Thyroid gland (tissue), 4 donors: ENCODE measurements around the gene TMEM131L. TPM values are rescaled to one million over a fixed set of nuclear protein-coding genes. Genes with fewer than 3 reads are reported as not detected.
A peak's percentile ranks its signal among the peaks of the same experiment; 100 is the strongest.

Source experiments
- DNase-seq, 2 donors: peaks; one replicate each; pipeline ENCODE4 v3.0.0-alpha.2; 2019
- H3K27ac ChIP-seq, 3 donors: fragments of 200-600 bp; sonication (generic); 1 replicate in 2 of 3; 2 replicates in 1 of 3; pipeline ENCODE4 v1.5.1; 2016 to 2019; ENCODE audit warnings: mild to moderate bottlenecking in 1 of 3, moderate library complexity in 1 of 3
- H3K27me3 ChIP-seq: fragments of 200-600 bp; sonication (generic); one replicate; pipeline ENCODE4 v1.5.1; 2019
- H3K36me3 ChIP-seq, 2 donors: fragments of 200-600 bp; sonication (generic); one replicate each; pipeline ENCODE4 v1.5.1; 2016 to 2019
- H3K4me1 ChIP-seq, 2 donors: fragments of 200-600 bp; sonication (generic); one replicate each; pipeline ENCODE4 v1.5.1; 2017 to 2019
- H3K4me3 ChIP-seq, 3 donors: fragments of 200-600 bp; sonication (generic); replicated peaks in 1 of 3; 1 replicate in 2 of 3; 2 replicates in 1 of 3; pipeline ENCODE4 v1.5.1; 2016; ENCODE audit warnings: mild to moderate bottlenecking in 1 of 3
- H3K9me3 ChIP-seq: fragments of 200-600 bp; sonication (generic); one replicate; pipeline ENCODE4 v1.5.1; 2017
- CTCF ChIP-seq, 6 experiments: fragments of 200-600 bp in 3 of 6; fragments of 450-650 bp in 3 of 6; sonication (generic) in 3 of 6; IDR thresholded peaks; one replicate each; pipeline ENCODE4 v1.5.1; 2016 to 2019; ENCODE audit warnings: antibody characterized with exemption in 6 of 6, mild to moderate bottlenecking in 2 of 6, inconsistent platforms in 1 of 6, moderate library complexity in 1 of 6
- POLR2A ChIP-seq, 2 donors: fragments of 450-650 bp; IDR thresholded peaks; one replicate each; pipeline ENCODE4 v1.6.1; 2017; ENCODE audit warnings: antibody characterized with exemption in 2 of 2, mild to moderate bottlenecking in 2 of 2, moderate library complexity in 1 of 2
- WGBS, 2 donors: methylation state at CpG; one replicate each; pipeline ENCODE4 v1.1.5; 2017; 5-methylcytosine and 5-hydroxymethylcytosine counted together
- intact Hi-C: fragments of 100-400 bp; cut with DNase I; formaldehyde crosslinking; loops from one replicate; pipeline ENCODE4 v1.15.1; 2023
- total RNA-seq, 4 donors: library from RNA; depleted of rRNA; stranded (reverse); fragments of >200 nt; gene quantifications; one replicate each; pipeline ENCODE4 v1.2.3, GENCODE V29; 2016

The TMEM131L gene
- total RNA-seq, 4 donors from 2014 or later, result 11.1 to 17.9 (median 16.4) TPM

- Histone ChIP-seq H3K4me1 (no peaks in the 10 kb centered on the region), H3K27me3 (no peaks in the 10 kb centered on the region), H3K4me3 (no peak overlapping the region), H3K9me3 (no peaks in the 10 kb centered on the region), H3K27ac (no peak overlapping the region), H3K36me3 (peaks cover 7 to 14% of the 10 kb centered on the region in 2 donors)
- no peak for DNase-seq
- 79 to 89% methylated on average over 8 of the region's 8 CpGs for WGBS, 2 donors
- TF ChIP-seq POLR2A (IDR thresholded peaks at IDR 0.05), result no peak
- TF ChIP-seq CTCF (IDR thresholded peaks at IDR 0.05), result no peak
- intact Hi-C loops, result no loop called here
Measured at GRCh38 chr4:153628796-153629315, 162.7 kb downstream of the TMEM131L start.

- no peak overlapping the region for H3K27ac ChIP-seq
- no peak overlapping the region for H3K4me3 ChIP-seq
- H3K9me3 ChIP-seq, result no peaks in the 10 kb centered on the region
- intact Hi-C loops, result no loop called here
- peaks cover 7 to 14% of the 10 kb centered on the region in 2 donors for H3K36me3 ChIP-seq
- no peak for TF ChIP-seq CTCF (IDR thresholded peaks at IDR 0.05)
- TF ChIP-seq POLR2A (IDR thresholded peaks at IDR 0.05), result no peak
- no peaks in the 10 kb centered on the region for H3K4me1 ChIP-seq
- no peak for DNase-seq
- H3K27me3 ChIP-seq, result no peaks in the 10 kb centered on the region
Measured at GRCh38 chr4:153629776-153630175, 163.6 kb downstream of the TMEM131L start.

GRCh38 chr4:153634738-153635353 lies 168.7 kb downstream of the TMEM131L start:
- peaks cover 0 to 13% of the 10 kb centered on the region in 2 donors for H3K36me3 ChIP-seq
- H3K9me3 ChIP-seq, result no peaks in the 10 kb centered on the region
- WGBS, 2 donors, result 86% methylated on average over 3 of the region's 3 CpGs
- no peak overlapping the region for H3K27ac ChIP-seq
- TF ChIP-seq POLR2A (IDR thresholded peaks at IDR 0.05) (no peak), CTCF (IDR thresholded peaks at IDR 0.05) (peak; percentile 12 to 56 (median 41))
- H3K4me3 ChIP-seq, result no peak overlapping the region
- intact Hi-C loops, result loop anchor here (5.0 kb wide), 1 partner anchor 112 kb away; no protein-coding TSS in a partner anchor
- H3K4me1 ChIP-seq, result no peaks in the 10 kb centered on the region
- DNase-seq, result no peak
- H3K27me3 ChIP-seq, result no peaks in the 10 kb centered on the region

- no peak overlapping the region for H3K27ac ChIP-seq
- H3K27me3 ChIP-seq, result no peaks in the 10 kb centered on the region
- H3K9me3 ChIP-seq, result no peaks in the 10 kb centered on the region
- H3K4me3 ChIP-seq, result no peak overlapping the region
- no peak for DNase-seq
- H3K36me3 ChIP-seq, result peaks cover 0 to 13% of the 10 kb centered on the region in 2 donors
- no peak for TF ChIP-seq CTCF (IDR thresholded peaks at IDR 0.05)
- TF ChIP-seq POLR2A (IDR thresholded peaks at IDR 0.05), result no peak
- H3K4me1 ChIP-seq, result no peaks in the 10 kb centered on the region
- 87 to 88% methylated on average over 6 of the region's 6 CpGs for WGBS, 2 donors
- intact Hi-C loops, result loop anchor here (5.0 kb wide), 1 partner anchor 111 kb away; no protein-coding TSS in a partner anchor
Measured at GRCh38 chr4:153635846-153636245, 169.7 kb downstream of the TMEM131L start.

GRCh38 chr4:153637201-153637600 lies 171.0 kb downstream of the TMEM131L start:
- TF ChIP-seq CTCF (IDR thresholded peaks at IDR 0.05) (no peak), POLR2A (IDR thresholded peaks at IDR 0.05) (no peak)
- no peak overlapping the region for H3K27ac ChIP-seq
- WGBS, 2 donors, result 90 to 95% methylated on average over 3 of the region's 3 CpGs
- no peak overlapping the region for H3K4me3 ChIP-seq
- H3K4me1 ChIP-seq, result no peaks in the 10 kb centered on the region
- peaks cover 0 to 13% of the 10 kb centered on the region in 2 donors for H3K36me3 ChIP-seq
- no peak for DNase-seq
- no peaks in the 10 kb centered on the region for H3K27me3 ChIP-seq
- no peaks in the 10 kb centered on the region for H3K9me3 ChIP-seq
- intact Hi-C loops, result loop anchor here (5.0 kb wide), 1 partner anchor 110 kb away; no protein-coding TSS in a partner anchor
